Tibial artery (tissue), 4 donors: ENCODE data around the gene STK10.
A peak's percentile ranks its signal among the peaks of the same experiment; 100 is the strongest.

Experiments used
- DNase-seq, 2 donors: peaks; one replicate each; pipeline ENCODE4 v3.0.0-alpha.2; 2019
- H3K27ac ChIP-seq, 2 donors: fragments of 200-600 bp; sonication (generic) in 1 of 2; 1 replicate in 1 of 2; 2 replicates in 1 of 2; pipeline ENCODE4 v1.5.1; 2018 to 2019; ENCODE audit warnings: mild to moderate bottlenecking in 1 of 2
- H3K27me3 ChIP-seq, 2 donors: fragments of 200-600 bp; sonication (generic) in 1 of 2; one replicate each; pipeline versions ENCODE4 v1.5.1 to v1.6.0; 2016 to 2019
- H3K36me3 ChIP-seq, 3 donors: fragments of 200-600 bp; sonication (generic) in 2 of 3; one replicate each; pipeline ENCODE4 v1.5.1; 2016 to 2019; ENCODE audit warnings: mild to moderate bottlenecking in 2 of 3
- H3K4me1 ChIP-seq, 4 donors: fragments of 200-600 bp; sonication (generic) in 2 of 4; 1 replicate in 3 of 4; 2 replicates in 1 of 4; pipeline ENCODE4 v1.5.1; 2016 to 2019
- H3K4me3 ChIP-seq, 2 donors: fragments of 200-600 bp; sonication (generic) in 1 of 2; 1 replicate in 1 of 2; 2 replicates in 1 of 2; pipeline ENCODE4 v1.5.1; 2018 to 2019; ENCODE audit warnings: mild to moderate bottlenecking in 2 of 2
- H3K9me3 ChIP-seq, 3 donors: fragments of 200-600 bp; sonication (generic) in 1 of 3; one replicate each; pipeline ENCODE4 v1.5.1; 2016 to 2019
- CTCF ChIP-seq, 2 experiments: fragments of 200-600 bp in 1 of 2; fragments of 450-650 bp in 1 of 2; IDR thresholded peaks; one replicate each; pipeline ENCODE4 v1.5.1; 2017 to 2019; ENCODE audit warnings: antibody characterized with exemption in 2 of 2, mild to moderate bottlenecking in 1 of 2, moderate library complexity in 1 of 2
- intact Hi-C: fragments of 100-400 bp; cut with DNase I; formaldehyde crosslinking; loops from one replicate; pipeline ENCODE4 v1.15.0; 2023; ENCODE audit warnings: low total_unique reads

The STK10 gene

GRCh38 chr5:172129256-172129910, 58.6 kb downstream of the STK10 start:
- H3K27ac ChIP-seq: no peak overlapping the region

GRCh38 chr5:172127581-172127980, 60.4 kb downstream of the STK10 start:
- Histone ChIP-seq H3K36me3 (peaks cover 0 to 5% (median 0%) of the 10 kb centered on the region in 3 donors), H3K27ac (no peak overlapping the region), H3K9me3 (no peaks in the 10 kb centered on the region), H3K4me3 (no peak overlapping the region), H3K4me1 (no peaks in the 10 kb centered on the region), H3K27me3 (no peaks in the 10 kb centered on the region)
- intact Hi-C loops: no loop called here
- no peak for TF ChIP-seq CTCF (IDR thresholded peaks at IDR 0.05)
- no peak for DNase-seq

More at GRCh38 chr5:172129256-172129910, 58.6 kb downstream of the STK10 start:
- Histone ChIP-seq H3K9me3 (no peaks in the 10 kb centered on the region), H3K4me3 (no peak overlapping the region), H3K27me3 (no peaks in the 10 kb centered on the region), H3K36me3 (peaks cover 0 to 5% (median 3%) of the 10 kb centered on the region in 3 donors), H3K4me1 (no peaks in the 10 kb centered on the region)
- no peak for TF ChIP-seq CTCF (IDR thresholded peaks at IDR 0.05)
- no peak for DNase-seq
- intact Hi-C loops: no loop called here

- Histone ChIP-seq H3K4me1 (no peaks in the 10 kb centered on the region), H3K9me3 (no peaks in the 10 kb centered on the region), H3K27me3 (no peaks in the 10 kb centered on the region), H3K27ac (no peak overlapping the region), H3K36me3 (peaks cover 0 to 5% (median 0%) of the 10 kb centered on the region in 3 donors), H3K4me3 (no peak overlapping the region)
- TF ChIP-seq CTCF (IDR thresholded peaks at IDR 0.05): peak; percentile 14 to 17
- intact Hi-C loops: no loop called here
- DNase-seq: peak in 1 of 2 donors; percentile 71
Measured at GRCh38 chr5:172123269-172123692, 64.7 kb downstream of the STK10 start.

- Histone ChIP-seq H3K27me3 (no peaks in the 10 kb centered on the region), H3K9me3 (no peaks in the 10 kb centered on the region), H3K36me3 (no peaks in the 10 kb centered on the region), H3K4me3 (no peak overlapping the region), H3K27ac (no peak overlapping the region), H3K4me1 (no peaks in the 10 kb centered on the region)
- intact Hi-C loops: no loop called here
- no peak for TF ChIP-seq CTCF (IDR thresholded peaks at IDR 0.05)
- DNase-seq: no peak
Measured at GRCh38 chr5:172119921-172120688, 67.9 kb downstream of the STK10 start.

GRCh38 chr5:172118891-172119290, 69.1 kb downstream of the STK10 start:
- no peaks in the 10 kb centered on the region for H3K27me3 ChIP-seq
- peaks cover 0 to 2% (median 0%) of the 10 kb centered on the region in 4 donors for H3K4me1 ChIP-seq
- DNase-seq: no peak
- no peaks in the 10 kb centered on the region for H3K9me3 ChIP-seq
- intact Hi-C loops: no loop called here
- H3K4me3 ChIP-seq: no peak overlapping the region
- no peak for TF ChIP-seq CTCF (IDR thresholded peaks at IDR 0.05)
- no peaks in the 10 kb centered on the region for H3K36me3 ChIP-seq
- H3K27ac ChIP-seq: no peak overlapping the region
